ENCODE results near the gene ADGRL2.

GRCh38 chr1:81978945-81979344 lies 178.2 kb downstream of the ADGRL2 start:
- TF ChIP-seq POLR2A (IDR thresholded peaks at IDR 0.05; ENCODE audit: low read length) (no peak), GATA1 (IDR thresholded peaks at IDR 0.05; ENCODE audit: low read depth, low read length) (no peak)

All from erythroblast (primary cell).